K562 (cell line): ENCODE results near the gene IRX1. TPM values are rescaled to one million over a fixed set of nuclear protein-coding genes. Genes with fewer than 3 reads are reported as not detected.

Experiments used
- ATAC-seq: fragments of 200-7000 bp; cut with Tn5 transposase; 3 replicates; pipeline ENCODE4 v1.9.1; 2020; ENCODE audit warnings: moderate library complexity
- Bru-seq: library from RNA; stranded (reverse); fragments of 400-500 nt; gene quantifications from one replicate; lab custom pipeline; 2021; lab: Mats Ljungman, UMichigan
- BruChase-seq, 2 experiments: library from RNA; stranded (reverse); fragments of 400-500 nt; gene quantifications; one replicate each; lab custom pipeline; 2021; lab: Mats Ljungman, UMichigan
- BruUV-seq: library from RNA; stranded (reverse); fragments of 400-500 nt; replicated peaks from 2 replicates; lab custom pipeline; 2021; lab: Mats Ljungman, UMichigan
- CTCF ChIA-PET: fragments of 300-600 bp; formaldehyde crosslinking; extraction: SDS; loops from one replicate; lab custom pipeline; 2021; ENCODE audit warnings: low intra/inter-chr PET ratio; lab: Yijun Ruan, JAX
- POLR2A ChIA-PET: fragments of 300-600, 350-650 bp; sonication (Branson Sonifier 250); formaldehyde crosslinking; extraction: SDS; loops from one replicate; lab custom pipeline; 2021; ENCODE audit warnings: antibody characterized with exemption, inconsistent platforms; lab: Yijun Ruan, JAX
- DNase-seq, 4 experiments: peaks; one replicate each; pipeline versions ENCODE4 v3.0.0 to v3.0.0-alpha.2; 2011 to 2018; ENCODE audit warnings: low spot score in 3 of 4, mixed read lengths in 3 of 4; ENCODE audit errors: extremely low read depth in 1 of 4
- FAIRE-seq: peaks from 2 replicates; lab custom pipeline; 2011; peaks lifted over from hg19 to GRCh38; lab: Jason Lieb, UNC
- H2AFZ ChIP-seq: 2 replicates; pipeline ENCODE4 v1.6.0; 2011; ENCODE audit warnings: low read depth, low read length, control low read depth, inconsistent platforms
- H3K27ac ChIP-seq: fragments of 200-600 bp; 3 replicates; pipeline ENCODE4 v1.8.0; 2011; ENCODE audit warnings: low read depth, mild to moderate bottlenecking, control low read depth, inconsistent platforms, low read length, moderate library complexity, mixed read lengths; ENCODE audit errors: extremely low read depth
- H3K27me3 ChIP-seq, 2 experiments: fragments of 300-600 bp in 1 of 2; 2 replicates in 1 of 2; 3 replicates in 1 of 2; pipeline versions ENCODE4 v1.6.0 to v1.8.0; 2011; ENCODE audit warnings: inconsistent platforms in 2 of 2, low read length in 2 of 2, mild to moderate bottlenecking in 1 of 2, mixed read lengths in 1 of 2, moderate library complexity in 1 of 2; ENCODE audit not compliant: control insufficient read depth in 2 of 2, insufficient read depth in 2 of 2
- H3K36me3 ChIP-seq: fragments of 300-600 bp; 3 replicates; pipeline ENCODE4 v1.8.0; 2011; ENCODE audit warnings: mild to moderate bottlenecking, low read length, inconsistent platforms; ENCODE audit not compliant: control insufficient read depth, insufficient read depth
- H3K4me1 ChIP-seq, 2 experiments: fragments of 200-600 bp in 1 of 2; replicated peaks in 1 of 2; 2 replicates in 1 of 2; 3 replicates in 1 of 2; pipeline versions ENCODE4 v1.5.1 to v1.8.0; 2011; ENCODE audit warnings: inconsistent platforms in 2 of 2, low read length in 2 of 2, mild to moderate bottlenecking in 1 of 2, mixed read lengths in 1 of 2, moderate library complexity in 1 of 2; ENCODE audit not compliant: control insufficient read depth in 2 of 2, insufficient read depth in 2 of 2
- H3K4me2 ChIP-seq: 2 replicates; pipeline ENCODE4 v1.6.1; 2011; ENCODE audit warnings: low read length, control low read depth, inconsistent platforms, mixed read lengths; ENCODE audit not compliant: insufficient read depth
- H3K4me3 ChIP-seq: fragments of 200-600 bp; sonication (generic), shearing (Covaris generic); 2 replicates; pipeline ENCODE4 v1.5.1; 2016; ENCODE audit warnings: control low read depth, inconsistent platforms
- H3K79me2 ChIP-seq: fragments of 200-600 bp; 3 replicates; pipeline ENCODE4 v1.8.0; 2011; ENCODE audit warnings: low read length, inconsistent platforms; ENCODE audit not compliant: control insufficient read depth, insufficient read depth
- H3K9ac ChIP-seq, 2 experiments: 2 replicates each; pipeline versions ENCODE4 v1.6.0 to v1.6.1; 2011; ENCODE audit warnings: low read depth in 2 of 2, low read length in 2 of 2, control low read depth in 1 of 2, inconsistent platforms in 1 of 2, mild to moderate bottlenecking in 1 of 2, mixed read lengths in 1 of 2; ENCODE audit not compliant: insufficient read depth in 1 of 2
- H3K9me1 ChIP-seq: one replicate; pipeline ENCODE4 v1.6.0; 2011; ENCODE audit warnings: inconsistent platforms, mild to moderate bottlenecking, low read length, moderate library complexity; ENCODE audit not compliant: control insufficient read depth, insufficient read depth
- H3K9me3 ChIP-seq: replicated peaks from 2 replicates; pipeline ENCODE4 v1.5.1; 2011; ENCODE audit warnings: low read depth, low read length, inconsistent platforms; ENCODE audit not compliant: control insufficient read depth, insufficient read depth
- H4K20me1 ChIP-seq: replicated peaks from 2 replicates; pipeline ENCODE4 v1.6.1; 2011; ENCODE audit warnings: low read length, inconsistent platforms, mixed read lengths; ENCODE audit not compliant: control insufficient read depth, insufficient read depth
- HEY1 ChIP-seq: fragments of 250-450 bp; sonication (Bioruptor Pico); IDR thresholded peaks from 2 replicates; pipeline ENCODE4 v1.5.0; 2020; ENCODE audit warnings: mild to moderate bottlenecking, moderate library complexity, borderline replicate concordance
- HNRNPH1 ChIP-seq: fragments of 200-400 bp; formaldehyde crosslinking; optimal IDR thresholded peaks from 2 replicates; pipeline ENCODE3; 2017; ENCODE audit warnings: low read depth, mild to moderate bottlenecking, low read length, moderate library complexity
- RBM34 ChIP-seq: fragments of 200-400 bp; formaldehyde crosslinking; IDR thresholded peaks from 2 replicates; pipeline ENCODE4 v1.6.1; 2018; ENCODE audit warnings: low read length, borderline replicate concordance; ENCODE audit not compliant: insufficient read depth
- ZBTB17 ChIP-seq: fragments of 450-650 bp; formaldehyde crosslinking; IDR thresholded peaks from 2 replicates; pipeline ENCODE4 v1.4.0; 2020; ENCODE audit warnings: mild to moderate bottlenecking
- WGBS: fragments of 100-300 bp; shearing (Covaris generic); methylation state at CpG from one replicate; pipeline ENCODE4 v1.1.6; 2016; ENCODE audit warnings: low coverage, mixed read lengths; ENCODE audit not compliant: insufficient coverage; ENCODE audit errors: missing lambda C conversion rate; 5-methylcytosine and 5-hydroxymethylcytosine counted together
- in situ Hi-C: fragments of 300-500 bp; cut with MboI; formaldehyde crosslinking; loops from 4 replicates; pipeline ENCODE4 v1.15.0; 2018; ENCODE audit warnings: inconsistent platforms, mixed read lengths
- intact Hi-C: fragments of 100-400 bp; cut with micrococcal nuclease; formaldehyde crosslinking; loops from 2 replicates; pipeline ENCODE4 v1.14.2; 2022
- long read RNA-seq, 3 experiments: library from polyadenylated mRNA in 2 of 3; library from RNA in 1 of 3; unstranded in 2 of 3; stranded (forward) in 1 of 3; transcript quantifications; one replicate each; pipeline ENCODE4 v2.0.0, GENCODE V29; 2019 to 2022
- polyA minus RNA-seq, 3 experiments: library from RNA; depleted of rRNA, polyadenylated mRNA; stranded (reverse); fragments of >200 nt; gene quantifications; 2 replicates each; pipeline ENCODE4 v1.2.3, GENCODE V29; 2011
- polyA plus RNA-seq, 8 experiments: library from polyadenylated mRNA; depleted of rRNA in 4 of 8; stranded (reverse) in 5 of 8; unstranded in 3 of 8; fragments of >200 nt; fragmentation: Nextera tagmentation in 2 of 8; fragmentation: Illumina TruSeq in 1 of 8; extraction: Ambion mirVana in 2 of 8; extraction: Trizol in 1 of 8; gene quantifications; 2 replicates each; pipeline versions ENCODE4 v1.2.1 to v1.2.3, GENCODE V29; 2011 to 2014; ENCODE audit warnings: inconsistent platforms in 1 of 8, missing spikeins in 1 of 8
- total RNA-seq, 7 experiments: library from RNA; depleted of rRNA in 6 of 7; stranded (reverse); fragments of >200 nt in 6 of 7; fragmentation: Illumina TruSeq in 2 of 7; extraction: Trizol in 2 of 7; gene quantifications; 2 replicates each; pipeline versions ENCODE4 v1.2.1 to v1.2.3, GENCODE V29; 2011 to 2021; ENCODE audit warnings: low replicate concordance in 1 of 7
- TF ChIP-seq, protein P1 (sequence below): IDR thresholded peaks from 3 replicates; pipeline ENCODE4 v1.6.1; 2011; ENCODE audit warnings: borderline replicate concordance, mild to moderate bottlenecking; ENCODE audit not compliant: insufficient read length, insufficient read depth

Gene IRX1
- total RNA-seq (2011; cell fraction: chromatin; rRNA removed; ENCODE audit: low replicate concordance), result not detected in 2 replicates
- not detected in 2 replicates for total RNA-seq (2011; cell fraction: nucleolus; rRNA removed)
- not detected in 2 replicates for total RNA-seq (2011; cell fraction: nucleoplasm; rRNA removed)
- total RNA-seq (2014; rRNA removed) (not detected in 2 replicates), total RNA-seq (2014; rRNA removed; fragmentation: Illumina TruSeq; extraction: Trizol) (not detected in 2 replicates), total RNA-seq (2015; rRNA removed; fragmentation: Illumina TruSeq; extraction: Trizol) (not detected in 2 replicates), total RNA-seq (2021) (not detected in 2 replicates), polyA plus RNA-seq (2011; rRNA removed) (not detected in 2 replicates), polyA plus RNA-seq (2014; fragmentation: Illumina TruSeq; extraction: Trizol) (not detected in 2 replicates), polyA plus RNA-seq (2014; fragmentation: Nextera tagmentation; extraction: Ambion mirVana) (not detected), polyA plus RNA-seq (2014; rRNA removed) (not detected in 2 replicates), polyA minus RNA-seq (2011; rRNA and poly(A)+ RNA removed) (not detected in 2 replicates), Bru-seq, nascent RNA (not detected), BruChase-seq, experiment 1, labeled RNA remaining after a 2-hour chase (not detected), BruChase-seq, experiment 2, labeled RNA remaining after a 6-hour chase (not detected)
- not detected in 2 replicates for polyA plus RNA-seq (2011; cell fraction: cytosol; rRNA removed)
- polyA plus RNA-seq (2011; cell fraction: nucleus; rRNA removed), result not detected in 2 replicates
- polyA plus RNA-seq (2012), result not detected in 2 replicates
- polyA minus RNA-seq (2011; cell fraction: cytosol; rRNA and poly(A)+ RNA removed), result not detected in 2 replicates
- polyA minus RNA-seq (2011; cell fraction: nucleus; rRNA and poly(A)+ RNA removed), result not detected in 2 replicates
- long read RNA-seq, experiment 1, result 0 reads
- long read RNA-seq, experiment 2, result 0 reads
- long read RNA-seq, experiment 3, result 0 reads

DNA sequence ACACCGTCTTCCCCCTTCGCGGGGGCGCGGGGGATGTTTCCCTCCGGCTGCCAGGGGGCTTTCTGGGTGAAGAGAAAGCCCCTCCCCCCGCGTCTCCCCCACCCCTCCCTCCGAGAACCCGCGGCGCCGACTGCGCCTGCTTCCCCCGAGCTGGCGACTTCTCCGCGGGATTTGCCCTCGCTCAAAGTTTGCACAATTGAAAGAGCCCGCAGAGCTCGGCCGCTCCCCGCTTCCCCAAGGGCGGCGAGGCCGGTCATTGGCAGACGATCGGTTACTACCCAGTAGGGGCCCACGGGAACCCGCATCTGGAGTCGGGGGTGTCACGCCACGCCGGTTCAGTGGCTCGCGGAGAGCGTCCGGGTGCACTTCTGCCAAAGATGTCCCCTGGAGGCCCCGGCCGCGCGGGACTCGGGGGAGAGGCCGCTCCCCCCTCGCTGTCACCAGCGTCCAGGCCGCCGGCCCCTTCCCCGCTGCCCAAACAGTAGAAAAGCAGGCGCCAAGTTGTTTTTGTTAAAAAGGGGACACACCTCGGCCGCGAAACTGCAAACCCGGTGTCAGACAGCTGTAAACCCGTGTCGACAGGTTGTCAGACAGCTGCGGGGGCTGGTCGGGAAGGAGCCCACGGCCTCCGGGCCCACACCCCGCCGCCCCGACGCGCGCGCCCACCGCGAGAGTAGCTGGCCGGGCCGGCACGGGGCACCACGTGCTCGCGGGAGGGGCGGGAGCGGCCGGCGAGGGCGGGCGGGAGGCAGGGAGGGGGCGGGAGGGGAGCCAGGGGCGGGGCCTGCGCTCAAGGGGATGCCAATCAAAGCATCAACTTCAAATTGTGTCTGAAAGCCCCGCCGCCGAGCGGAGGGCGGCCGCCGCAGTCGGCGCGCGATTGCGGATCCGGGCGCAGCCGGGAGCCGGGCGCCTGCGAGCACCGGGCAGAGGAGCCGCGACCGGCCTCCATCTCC is at the start of gene IRX1:
IRX1 (plus strand) TSS at position 827 of the 956 bp plus-strand sequence. CDS start 274 bp downstream, outside the sequence.
- Histone ChIP-seq H3K4me1 (peaks cover 0 to 11% of the 10 kb centered on the region in 2 experiments; a peak in 1 of 5 replicates), H3K9me1 (no peaks in the 10 kb centered on the region), H4K20me1 (no peaks in the 10 kb centered on the region), H3K9ac (no peak within 1 kb of the TSS), H3K79me2 (no peaks in the 10 kb centered on the region), H3K27ac (no peak within 1 kb of the TSS), H3K4me3 (no peak within 1 kb of the TSS), H3K36me3 (no peaks in the 10 kb centered on the region), H3K9me3 (no peaks in the 10 kb centered on the region), H2AFZ (no peak within 1 kb of the TSS), H3K27me3 (peaks cover 24 to 69% of the 10 kb centered on the region in 2 experiments; a peak in 3 of 5 replicates), H3K4me2 (no peak within 1 kb of the TSS)
- FAIRE-seq (no peak), DNase-seq (no peak), ATAC-seq (no peak)
- BruUV-seq, result no TSS peak
- intact Hi-C loops, result no loop called here
- POLR2A ChIA-PET, result no interaction called here
- TF ChIP-seq ZBTB17, result no peak
- TF ChIP-seq, protein P1, sequence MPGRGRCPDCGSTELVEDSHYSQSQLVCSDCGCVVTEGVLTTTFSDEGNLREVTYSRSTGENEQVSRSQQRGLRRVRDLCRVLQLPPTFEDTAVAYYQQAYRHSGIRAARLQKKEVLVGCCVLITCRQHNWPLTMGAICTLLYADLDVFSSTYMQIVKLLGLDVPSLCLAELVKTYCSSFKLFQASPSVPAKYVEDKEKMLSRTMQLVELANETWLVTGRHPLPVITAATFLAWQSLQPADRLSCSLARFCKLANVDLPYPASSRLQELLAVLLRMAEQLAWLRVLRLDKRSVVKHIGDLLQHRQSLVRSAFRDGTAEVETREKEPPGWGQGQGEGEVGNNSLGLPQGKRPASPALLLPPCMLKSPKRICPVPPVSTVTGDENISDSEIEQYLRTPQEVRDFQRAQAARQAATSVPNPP, result no peak
- no peak for TF ChIP-seq RBM34
- TF ChIP-seq HEY1 (CRISPR knock-in tag), result no peak
- no peak for TF ChIP-seq HNRNPH1
- WGBS, result 45% methylated on average over 33 of the region's 106 CpGs
- in situ Hi-C loops, result no loop called here
- CTCF ChIA-PET, result no interaction called here
